Measurements from ENCODE around the gene CARHSP1.

DNA sequence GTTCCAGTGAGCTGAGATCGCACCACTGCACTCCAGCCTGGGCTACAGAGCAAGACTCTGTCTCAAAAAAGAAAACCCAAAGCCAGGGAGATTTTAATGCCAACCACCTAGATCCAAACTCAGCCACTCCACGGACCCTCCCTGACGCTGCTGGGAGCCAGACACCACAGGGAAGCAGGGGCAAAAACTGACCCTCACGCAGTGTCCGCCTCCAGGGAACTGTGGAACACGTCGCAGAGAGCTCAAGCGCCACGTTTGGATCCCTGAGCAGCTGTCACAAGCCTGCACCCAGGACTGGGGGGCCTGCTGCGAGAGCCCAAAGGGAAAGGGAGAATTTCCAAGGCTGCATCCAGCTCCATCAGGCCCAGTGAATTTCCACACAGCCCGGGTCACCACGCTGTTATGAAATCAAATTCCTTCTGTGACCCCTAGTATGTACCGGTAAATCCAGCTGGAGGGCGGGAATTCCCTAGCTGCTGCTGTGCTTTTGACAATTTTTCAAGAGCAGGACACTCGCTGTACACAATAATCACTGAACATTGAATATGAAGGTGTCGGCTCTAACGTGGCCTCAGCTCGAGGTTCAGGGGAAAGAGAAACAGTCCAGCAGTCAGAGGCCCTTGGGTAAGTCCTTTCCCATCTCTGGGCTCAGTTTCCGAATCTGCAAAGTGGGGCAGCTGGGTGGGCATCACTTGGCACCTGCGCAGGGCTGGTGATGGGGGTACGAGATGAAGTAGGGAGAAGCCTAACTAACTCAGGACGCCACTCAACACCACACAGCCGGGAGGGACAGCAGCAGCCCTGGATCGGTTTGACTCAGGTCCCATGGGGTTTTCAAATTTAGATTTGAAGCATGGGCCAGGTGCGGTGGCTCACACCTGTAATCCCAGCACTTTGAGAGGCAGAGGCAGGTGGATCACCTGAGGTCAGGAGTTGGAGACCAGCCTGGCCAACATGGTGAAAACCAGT, 8.6 kb downstream of the CARHSP1 start:
- TF ChIP-seq, protein P1, sequence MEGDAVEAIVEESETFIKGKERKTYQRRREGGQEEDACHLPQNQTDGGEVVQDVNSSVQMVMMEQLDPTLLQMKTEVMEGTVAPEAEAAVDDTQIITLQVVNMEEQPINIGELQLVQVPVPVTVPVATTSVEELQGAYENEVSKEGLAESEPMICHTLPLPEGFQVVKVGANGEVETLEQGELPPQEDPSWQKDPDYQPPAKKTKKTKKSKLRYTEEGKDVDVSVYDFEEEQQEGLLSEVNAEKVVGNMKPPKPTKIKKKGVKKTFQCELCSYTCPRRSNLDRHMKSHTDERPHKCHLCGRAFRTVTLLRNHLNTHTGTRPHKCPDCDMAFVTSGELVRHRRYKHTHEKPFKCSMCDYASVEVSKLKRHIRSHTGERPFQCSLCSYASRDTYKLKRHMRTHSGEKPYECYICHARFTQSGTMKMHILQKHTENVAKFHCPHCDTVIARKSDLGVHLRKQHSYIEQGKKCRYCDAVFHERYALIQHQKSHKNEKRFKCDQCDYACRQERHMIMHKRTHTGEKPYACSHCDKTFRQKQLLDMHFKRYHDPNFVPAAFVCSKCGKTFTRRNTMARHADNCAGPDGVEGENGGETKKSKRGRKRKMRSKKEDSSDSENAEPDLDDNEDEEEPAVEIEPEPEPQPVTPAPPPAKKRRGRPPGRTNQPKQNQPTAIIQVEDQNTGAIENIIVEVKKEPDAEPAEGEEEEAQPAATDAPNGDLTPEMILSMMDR (conservative IDR thresholded peaks at IDR 0.05; ENCODE audit: low read length), result no peak
- TF ChIP-seq EZH2phosphoT487 (IDR thresholded peaks at IDR 0.05; ENCODE audit: borderline replicate concordance), result no peak

Measured in Loucy (cell line).